H4 (cell line): ENCODE results near the gene HLA-C. TPM values are rescaled to one million over a fixed set of nuclear protein-coding genes. Genes with fewer than 3 reads are reported as not detected.

ENCODE experiments used
- total RNA-seq: library from RNA; depleted of rRNA; stranded (reverse); fragments of >200 nt; shearing (Covaris generic); gene quantifications from 2 replicates; pipeline ENCODE4 v1.2.3, GENCODE V29; 2014; rRNA removed

Gene HLA-C
- total RNA-seq, 1 experiment from 2014 or later, result 804 TPM

Other genes with a start within 250 kb of the HLA-C start
- gene C6orf15, start 159.5 kb downstream of the HLA-C start, total RNA-seq, result not detected in 2 replicates
- 0.06 and 0.35 TPM in 2 replicates for gene PSORS1C1, start 157.3 kb downstream of the HLA-C start, total RNA-seq
- gene CDSN, start 151.6 kb downstream of the HLA-C start, total RNA-seq, result not detected in 2 replicates
- not detected in 2 replicates for gene PSORS1C2, start 133.0 kb downstream of the HLA-C start, total RNA-seq
- 12.6 and 12.7 TPM in 2 replicates for gene CCHCR1, start 114.3 kb downstream of the HLA-C start, total RNA-seq
- 14.7 and 18.8 TPM in 2 replicates for gene TCF19, start 113.5 kb downstream of the HLA-C start, total RNA-seq
- not detected in 2 replicates for gene POU5F1, start 101.4 kb downstream of the HLA-C start, total RNA-seq
- 512 and 677 TPM in 2 replicates for gene HLA-B, start 85.1 kb upstream of the HLA-C start, total RNA-seq
- 65.8 and 75.4 TPM in 2 replicates for gene MICA, start 131.5 kb upstream of the HLA-C start, total RNA-seq
- 12.2 and 14.5 TPM in 2 replicates for gene MICB, start 226.1 kb upstream of the HLA-C start, total RNA-seq